H1 (cell line): Measurements from ENCODE around the gene RNU6-9. TPM values are rescaled to one million over a fixed set of nuclear protein-coding genes. Genes with fewer than 3 reads are reported as not detected.

Source experiments
- CTCF ChIA-PET: fragments of 300-600 bp; sonication (Branson Sonifier 250); formaldehyde crosslinking; loops from one replicate; lab custom pipeline; 2021; ENCODE audit not compliant: partially characterized antibody; lab: Charles Lee
- POLR2A ChIA-PET: fragments of 300-600 bp; sonication (Branson Sonifier 250); formaldehyde crosslinking; loops from one replicate; lab custom pipeline; 2021; ENCODE audit warnings: inconsistent platforms; ENCODE audit not compliant: partially characterized antibody; lab: Charles Lee
- DNase-seq, 2 experiments: peaks; one replicate each; pipeline versions ENCODE4 v3.0.0 to v3.0.0-alpha.2; 2010 to 2022; ENCODE audit warnings: low spot score in 2 of 2, low read depth in 1 of 2, mixed read lengths in 1 of 2
- FAIRE-seq: peaks from 2 replicates; lab custom pipeline; 2011; peaks lifted over from hg19 to GRCh38; lab: Jason Lieb, UNC
- H2AFZ ChIP-seq: 2 replicates; pipeline ENCODE4 v1.8.1; 2012; ENCODE audit warnings: low read length, inconsistent platforms
- H2AK5ac ChIP-seq: 2 replicates; pipeline ENCODE4 v1.6.1; 2013; ENCODE audit warnings: low read depth, low read length
- H2BK120ac ChIP-seq: replicated peaks from 2 replicates; pipeline ENCODE3; 2013; ENCODE audit warnings: low read depth, low read length, inconsistent platforms
- H2BK12ac ChIP-seq: 2 replicates; pipeline ENCODE4 v1.6.1; 2013; ENCODE audit warnings: low read depth, low read length
- H2BK15ac ChIP-seq: 2 replicates; pipeline ENCODE4 v1.6.1; 2013; ENCODE audit warnings: low read length
- H2BK20ac ChIP-seq: 2 replicates; pipeline ENCODE4 v1.6.1; 2013; ENCODE audit warnings: low read length
- H2BK5ac ChIP-seq: 2 replicates; pipeline ENCODE4 v1.6.1; 2013; ENCODE audit warnings: low read depth, low read length
- H3K14ac ChIP-seq: 2 replicates; pipeline ENCODE4 v1.6.1; 2013; ENCODE audit warnings: inconsistent platforms; ENCODE audit not compliant: insufficient read length
- H3K18ac ChIP-seq: 2 replicates; pipeline ENCODE4 v1.6.1; 2013; ENCODE audit warnings: low read length; ENCODE audit errors: extremely low read depth
- H3K23ac ChIP-seq: 2 replicates; pipeline ENCODE4 v1.6.1; 2013; ENCODE audit warnings: inconsistent platforms; ENCODE audit not compliant: insufficient read length
- H3K23me2 ChIP-seq: 2 replicates; pipeline ENCODE4 v1.6.1; 2013; ENCODE audit warnings: low read depth, low read length
- H3K27ac ChIP-seq: 2 replicates; pipeline ENCODE4 v1.6.1; 2011; ENCODE audit warnings: low read depth, low read length, inconsistent platforms
- H3K27me3 ChIP-seq, 4 experiments: replicated peaks in 1 of 4; 1 replicate in 1 of 4; 2 replicates in 3 of 4; pipeline versions ENCODE4 v1.6.1 to v1.8.1; 2011 to 2013; ENCODE audit warnings: low read length in 3 of 4, mild to moderate bottlenecking in 3 of 4, inconsistent platforms in 2 of 4, mixed read lengths in 2 of 4, moderate library complexity in 1 of 4; ENCODE audit not compliant: control insufficient read depth in 3 of 4, insufficient read depth in 3 of 4; ENCODE audit errors: extremely low read depth in 1 of 4
- H3K36me3 ChIP-seq, 4 experiments: 2 replicates each; pipeline versions ENCODE4 v1.6.1 to v1.8.1; 2011 to 2013; ENCODE audit warnings: mild to moderate bottlenecking in 4 of 4, low read length in 3 of 4, moderate library complexity in 2 of 4, control low read depth in 1 of 4, inconsistent platforms in 1 of 4; ENCODE audit not compliant: insufficient read depth in 4 of 4, control insufficient read depth in 2 of 4
- H3K4ac ChIP-seq: replicated peaks from 2 replicates; pipeline ENCODE3; 2013; ENCODE audit warnings: low read length, low read depth, mixed read lengths, inconsistent platforms; ENCODE audit not compliant: insufficient read length
- H3K4me1 ChIP-seq, 4 experiments: replicated peaks in 1 of 4; 1 replicate in 1 of 4; 2 replicates in 3 of 4; pipeline versions ENCODE4 v1.6.1 to v1.8.1; 2011 to 2013; ENCODE audit warnings: low read length in 3 of 4, inconsistent platforms in 2 of 4, mixed read lengths in 1 of 4; ENCODE audit not compliant: insufficient read depth in 4 of 4, control insufficient read depth in 3 of 4
- H3K4me2 ChIP-seq, 2 experiments: 2 replicates each; pipeline versions ENCODE4 v1.6.1 to v1.8.1; 2011 to 2013; ENCODE audit warnings: low read depth in 2 of 2, low read length in 2 of 2, control low read depth in 1 of 2, inconsistent platforms in 1 of 2, mild to moderate bottlenecking in 1 of 2; ENCODE audit not compliant: insufficient read depth in 1 of 2
- H3K4me3 ChIP-seq, 4 experiments: fragments of 200-600, 300-600 bp in 1 of 4; sonication (generic), shearing (Covaris generic), sonication (Bioruptor Twin) in 1 of 4; 2 replicates each; pipeline versions ENCODE4 v1.5.1 to v1.8.1; 2011 to 2016; ENCODE audit warnings: low read length in 4 of 4, low read depth in 3 of 4, control low read depth in 2 of 4, inconsistent platforms in 2 of 4, mild to moderate bottlenecking in 2 of 4, mixed read lengths in 1 of 4, moderate library complexity in 1 of 4; ENCODE audit not compliant: insufficient read depth in 2 of 4; ENCODE audit errors: extremely low read depth in 1 of 4
- H3K56ac ChIP-seq: replicated peaks from 2 replicates; pipeline ENCODE3; 2013; ENCODE audit warnings: low read depth, mild to moderate bottlenecking, mixed read lengths, low read length, inconsistent platforms; ENCODE audit not compliant: insufficient read length
- H3K79me1 ChIP-seq: 2 replicates; pipeline ENCODE4 v1.6.1; 2013; ENCODE audit warnings: low read depth, low read length, control low read depth
- H3K79me2 ChIP-seq, 2 experiments: 2 replicates each; pipeline versions ENCODE4 v1.6.1 to v1.8.1; 2012 to 2013; ENCODE audit warnings: low read length in 2 of 2, mild to moderate bottlenecking in 2 of 2, inconsistent platforms in 1 of 2; ENCODE audit not compliant: insufficient read depth in 2 of 2, control insufficient read depth in 1 of 2
- H3K9ac ChIP-seq, 4 experiments: replicated peaks in 1 of 4; 1 replicate in 1 of 4; 2 replicates in 3 of 4; pipeline versions ENCODE4 v1.6.1 to v1.8.1; 2011 to 2013; ENCODE audit warnings: low read depth in 3 of 4, low read length in 3 of 4, control low read depth in 2 of 4, mild to moderate bottlenecking in 2 of 4, moderate library complexity in 2 of 4, inconsistent platforms in 1 of 4; ENCODE audit errors: extremely low read depth in 1 of 4
- H3K9me3 ChIP-seq, 2 experiments: 2 replicates each; pipeline versions ENCODE4 v1.6.1 to v1.8.1; 2012 to 2013; ENCODE audit warnings: mild to moderate bottlenecking in 2 of 2, moderate library complexity in 2 of 2, control low read depth in 1 of 2, inconsistent platforms in 1 of 2, low read depth in 1 of 2, low read length in 1 of 2, mixed read lengths in 1 of 2; ENCODE audit not compliant: insufficient read depth in 2 of 2
- H4K20me1 ChIP-seq, 2 experiments: replicated peaks in 1 of 2; 2 replicates each; pipeline versions ENCODE3 to v1.8.1; 2011 to 2013; ENCODE audit warnings: inconsistent platforms in 2 of 2, low read length in 2 of 2, mild to moderate bottlenecking in 1 of 2; ENCODE audit not compliant: insufficient read depth in 2 of 2, control insufficient read depth in 1 of 2
- H4K5ac ChIP-seq: 2 replicates; pipeline ENCODE4 v1.6.1; 2013; ENCODE audit warnings: low read length, low read depth, mixed read lengths, inconsistent platforms; ENCODE audit not compliant: insufficient read length
- H4K8ac ChIP-seq: 2 replicates; pipeline ENCODE4 v1.8.0; 2013; ENCODE audit warnings: mild to moderate bottlenecking, moderate library complexity, low read length, inconsistent platforms; ENCODE audit not compliant: insufficient read depth; ENCODE audit errors: extremely low read depth
- H4K91ac ChIP-seq: replicated peaks from 2 replicates; pipeline ENCODE3; 2013; ENCODE audit warnings: low read length, mixed read lengths, inconsistent platforms; ENCODE audit not compliant: insufficient read length
- BACH1 ChIP-seq: IDR thresholded peaks from 2 replicates; pipeline ENCODE4 v1.6.1; 2012; ENCODE audit warnings: low read length, improper control_type of control experiment
- KDM4A ChIP-seq: IDR thresholded peaks from one replicate; pipeline ENCODE4 v1.7.1; 2012; ENCODE audit warnings: low read depth, mild to moderate bottlenecking, moderate library complexity, low read length, inconsistent platforms; ENCODE audit not compliant: severe bottlenecking
- WGBS, 2 experiments: shearing (Covaris generic) in 1 of 2; methylation state at CpG; one replicate each; pipeline versions ENCODE4 v1.1.6 to v1.1.7; 2013 to 2015; ENCODE audit warnings: low lambda C conversion rate in 2 of 2, mixed read lengths in 2 of 2, inconsistent platforms in 1 of 2, low coverage in 1 of 2, missing lambda C conversion rate in 1 of 2; ENCODE audit not compliant: insufficient replicate concordance in 2 of 2, insufficient coverage in 1 of 2, insufficient read length in 1 of 2; ENCODE audit errors: extremely low coverage in 1 of 2, missing lambda C conversion rate in 1 of 2; 5-methylcytosine and 5-hydroxymethylcytosine counted together
- polyA plus RNA-seq, 7 experiments: library from polyadenylated mRNA; depleted of rRNA in 3 of 7; stranded (reverse) in 5 of 7; unstranded in 2 of 7; fragments of >200 nt in 5 of 7; fragments of 200-250 nt in 2 of 7; gene quantifications; 1 replicate in 5 of 7; 2 replicates in 1 of 7; 4 replicates in 1 of 7; pipeline versions ENCODE4 v1.2.1 to v1.2.3, GENCODE V29; 2011 to 2013; ENCODE audit warnings: missing spikeins in 2 of 7, mixed read lengths in 2 of 7
- total RNA-seq: library from RNA; stranded (reverse); fragmentation: NEBNext Ultra II Directional; extraction: Animal tissue kit (Norgen Biotek cat#: 25700); gene quantifications from 2 replicates; pipeline ENCODE4 v1.2.1, GENCODE V29; 2021

The RNU6-9 gene
- total and polyA plus RNA-seq, 2 of the 8 experiments (the other 6 are each of a cell fraction or from before 2014, with no cell fraction given): not detected

GRCh38 chr19:843836-844545, 49.3 kb upstream of the RNU6-9 start:
- 21% methylated on average over 21 of the region's 70 CpGs; no CpG with 5 or more reads in 1 of the 2 experiments for WGBS, 2 experiments
- Histone ChIP-seq H3K79me1 (no peaks in the 10 kb centered on the region), H3K23me2 (peaks cover 6% of the 10 kb centered on the region; the same call in 1 of the 2 replicates), H3K23ac (no peak overlapping the region), H4K91ac (no peak overlapping the region), H2BK5ac (no peak overlapping the region), H4K5ac (peak overlapping the region; percentile 33), H4K20me1 (no peaks in the 10 kb centered on the region), H3K79me2 (no peaks in the 10 kb centered on the region), H3K14ac (no peak overlapping the region), H2BK12ac (no peak overlapping the region), H3K27ac (no peak overlapping the region), H3K27me3 (peaks cover 7 to 21% (median 16%) of the 10 kb centered on the region in 4 experiments), H2BK120ac (no peak overlapping the region), H2BK15ac (no peak overlapping the region), H3K9me3 (no peaks in the 10 kb centered on the region), H2AK5ac (no peak overlapping the region), H3K56ac (no peak overlapping the region), H3K4me1 (peaks cover 0 to 6% (median 4%) of the 10 kb centered on the region in 4 experiments; a peak in 4 of 7 replicates), H3K4ac (no peak overlapping the region), H4K8ac (peak overlapping the region; percentile 25; the same call in 1 of the 2 replicates), H2BK20ac (no peak overlapping the region), H3K18ac (no peak overlapping the region), H3K36me3 (no peaks in the 10 kb centered on the region), H2AFZ (peak overlapping the region; percentile 3; the same call in 1 of the 2 replicates), H3K9ac (no peak overlapping the region), H3K4me3 (peak overlapping the region in 3 of 4 experiments; percentile 23 to 53 (median 30); a peak in 5 of 8 replicates), H3K4me2 (peak overlapping the region; percentile 66 to 84)
- ChIA-PET POLR2A (interaction anchor here (0.9 to 5.4 kb wide), 5 partner anchors 7 to 44 kb away, joined by 3 to 30 read pairs (median 3); no protein-coding TSS in a partner anchor), CTCF (interaction anchor here (1.3 kb wide), 1 partner anchor 12 kb away, joined by 4 read pairs; no protein-coding TSS in a partner anchor)
- DNase-seq: no peak
- no peak for FAIRE-seq
- TF ChIP-seq BACH1 (no peak), KDM4A (peak; percentile 52)
